ENCODE data around the gene ETNK1.
"Not testable (repeated sequence)": the region's sequence is repeated elsewhere in the genome, so short reads cannot be mapped to it uniquely, and the experiment has no call there.

ETNK1 gene, protein sequence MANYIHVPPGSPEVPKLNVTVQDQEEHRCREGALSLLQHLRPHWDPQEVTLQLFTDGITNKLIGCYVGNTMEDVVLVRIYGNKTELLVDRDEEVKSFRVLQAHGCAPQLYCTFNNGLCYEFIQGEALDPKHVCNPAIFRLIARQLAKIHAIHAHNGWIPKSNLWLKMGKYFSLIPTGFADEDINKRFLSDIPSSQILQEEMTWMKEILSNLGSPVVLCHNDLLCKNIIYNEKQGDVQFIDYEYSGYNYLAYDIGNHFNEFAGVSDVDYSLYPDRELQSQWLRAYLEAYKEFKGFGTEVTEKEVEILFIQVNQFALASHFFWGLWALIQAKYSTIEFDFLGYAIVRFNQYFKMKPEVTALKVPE

DNA sequence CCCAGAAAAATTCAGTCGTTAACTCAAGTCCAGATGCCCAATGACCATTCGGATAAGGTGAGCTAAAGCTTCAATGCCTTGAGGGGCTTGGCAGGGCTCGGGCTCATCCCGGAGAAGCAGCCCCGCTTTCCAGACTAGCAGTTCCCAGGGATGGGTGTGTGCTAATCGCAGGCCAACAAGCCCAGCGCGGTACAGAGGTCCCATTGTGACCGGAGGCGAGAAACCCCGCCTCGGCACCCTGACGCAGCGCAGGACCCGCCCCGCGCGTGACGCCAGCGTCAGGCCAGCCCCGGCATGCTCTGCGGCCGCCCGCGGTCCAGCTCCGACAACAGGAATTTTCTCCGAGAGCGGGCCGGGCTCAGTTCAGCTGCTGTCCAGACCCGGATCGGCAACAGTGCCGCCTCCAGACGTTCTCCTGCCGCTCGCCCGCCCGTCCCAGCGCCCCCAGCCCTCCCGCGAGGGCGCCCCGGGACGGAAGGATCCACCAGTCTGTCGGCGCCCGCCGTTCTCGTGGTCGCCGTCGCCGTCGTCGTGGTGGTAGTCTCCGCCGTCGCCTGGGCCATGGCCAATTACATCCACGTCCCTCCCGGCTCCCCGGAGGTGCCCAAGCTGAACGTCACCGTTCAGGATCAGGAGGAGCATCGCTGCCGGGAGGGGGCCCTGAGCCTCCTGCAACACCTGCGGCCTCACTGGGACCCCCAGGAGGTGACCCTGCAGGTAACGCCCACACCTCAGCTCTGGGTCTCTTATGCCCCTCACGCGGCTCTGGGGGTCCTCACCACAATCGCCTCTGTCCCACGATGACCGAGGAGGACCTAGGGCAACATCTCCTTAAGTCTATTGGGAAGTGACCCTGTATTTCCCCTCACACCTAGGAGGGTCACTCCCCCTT lies at the start of gene ETNK1:
ETNK1 (plus strand) TSS at position 302 of the 892 bp plus-strand sequence; CDS start at position 562, 260 bp downstream.
- peak; percentile 94 for DNase-seq

DNA sequence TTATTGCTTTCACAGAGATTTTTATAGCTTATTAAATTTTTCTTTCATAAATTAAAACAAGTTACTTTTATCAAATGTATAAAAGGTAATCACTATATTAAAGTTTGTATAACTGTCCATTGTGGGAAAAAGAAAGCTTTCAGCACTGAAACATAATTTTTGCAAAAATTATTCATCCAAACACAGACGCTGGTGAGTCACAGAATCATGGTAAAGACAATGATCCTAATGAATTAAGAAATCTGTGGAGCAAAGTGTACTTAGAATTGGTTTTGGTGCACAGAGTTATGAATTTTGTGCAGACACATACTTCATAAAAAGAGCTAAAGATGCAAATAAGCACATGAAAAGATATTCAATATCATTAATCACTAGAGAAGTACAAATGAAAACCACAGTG lies 48.9 kb upstream of the ETNK1 start:
- DNase-seq, result no peak

DNA sequence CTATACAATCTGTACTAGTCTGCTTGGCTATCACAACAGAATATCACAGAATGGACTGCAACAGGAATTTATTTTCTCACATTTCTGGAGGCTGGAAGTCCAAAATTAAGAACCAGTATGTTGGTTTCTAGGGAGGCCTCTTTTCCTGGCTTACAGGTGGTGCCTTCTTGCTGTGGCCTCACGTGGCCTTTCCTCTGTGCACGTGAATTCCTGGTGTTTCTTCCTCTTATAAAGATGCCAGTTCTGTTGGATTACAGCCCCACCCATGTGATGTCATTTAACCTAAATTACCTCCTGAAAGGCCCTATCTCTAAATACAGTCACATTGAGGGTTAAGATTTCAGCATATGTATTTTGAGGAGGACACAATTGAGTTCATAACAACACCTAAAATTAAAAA lies 48.5 kb upstream of the ETNK1 start:
- DNase-seq, result no peak

DNA sequence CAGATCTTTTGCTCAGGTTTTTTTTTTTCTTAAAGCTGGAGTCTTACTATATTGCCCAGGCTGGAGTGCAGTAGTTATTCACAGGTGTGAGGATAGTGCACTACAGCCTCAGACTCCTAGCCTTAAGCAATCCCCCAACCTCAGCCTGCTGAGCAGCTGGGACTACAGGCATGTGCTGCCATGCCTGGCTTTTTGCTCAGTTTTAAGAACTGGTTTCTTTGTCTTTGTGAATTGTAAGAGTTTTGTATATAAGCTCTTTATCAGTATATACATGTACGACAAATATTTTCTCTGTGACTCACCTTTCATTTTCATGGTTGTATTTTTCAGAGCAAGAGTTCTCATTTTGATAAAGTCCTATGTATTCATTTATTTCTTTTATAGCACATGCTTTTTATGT lies 47.3 kb upstream of the ETNK1 start:
- DNase-seq, result no peak

DNA sequence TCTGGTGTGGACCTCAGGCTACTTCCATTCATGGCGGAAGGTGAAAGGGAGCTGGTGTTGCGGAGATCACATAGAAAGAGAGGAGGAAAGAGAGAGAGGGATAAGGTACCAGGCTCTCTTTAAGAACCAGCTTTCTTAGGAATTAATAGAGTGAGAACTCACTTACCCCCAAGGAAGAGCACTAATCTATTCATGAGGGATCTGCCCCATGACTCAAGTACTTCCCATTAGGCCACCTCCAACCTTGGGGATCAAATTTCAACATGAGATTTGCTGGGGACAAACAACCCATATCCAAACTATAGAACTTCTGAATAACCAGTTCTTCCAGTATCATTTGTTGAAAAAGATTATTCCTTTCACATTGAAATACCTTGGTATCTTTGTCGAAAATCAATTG lies 46.6 kb upstream of the ETNK1 start:
- no peak for DNase-seq

DNA sequence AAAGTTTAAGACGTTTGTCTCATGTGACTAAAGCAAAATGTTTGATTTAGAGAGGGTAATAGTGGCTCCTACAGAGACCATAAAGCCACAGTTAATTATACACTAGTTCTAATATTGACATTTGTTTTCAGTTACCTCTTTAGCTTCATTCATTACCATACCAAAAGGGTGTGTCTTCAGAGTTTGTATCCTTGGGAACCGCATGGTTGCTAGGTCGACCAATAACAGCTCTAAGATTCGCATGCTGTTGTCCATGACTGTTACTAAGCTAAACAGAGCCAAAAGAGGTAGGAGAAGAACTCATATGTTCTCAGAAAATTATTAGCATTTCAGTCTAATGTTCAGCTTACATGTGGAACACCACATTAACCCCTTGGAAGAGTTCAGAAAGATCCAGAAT lies 36.2 kb upstream of the ETNK1 start:
- no peak for DNase-seq

DNA sequence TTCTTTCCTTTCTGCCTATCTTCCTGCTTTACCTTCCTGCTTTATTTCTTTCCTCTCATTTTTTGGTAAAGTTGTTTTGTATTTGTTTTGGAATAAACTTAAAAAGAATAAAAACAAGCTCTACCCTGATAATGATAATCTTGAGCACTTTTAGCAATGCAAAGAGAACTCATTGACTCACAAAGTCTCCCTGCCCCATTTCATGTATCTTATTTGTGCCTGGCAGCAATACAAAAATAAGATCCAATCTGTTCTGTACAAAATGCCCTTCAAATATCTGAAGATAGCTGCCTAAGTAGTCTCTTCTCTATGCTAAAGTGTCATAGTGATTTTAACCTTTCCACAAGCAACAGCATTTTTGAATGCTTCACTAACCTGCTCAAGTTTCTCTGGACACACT lies 31.1 kb upstream of the ETNK1 start:
- no peak for DNase-seq

DNA sequence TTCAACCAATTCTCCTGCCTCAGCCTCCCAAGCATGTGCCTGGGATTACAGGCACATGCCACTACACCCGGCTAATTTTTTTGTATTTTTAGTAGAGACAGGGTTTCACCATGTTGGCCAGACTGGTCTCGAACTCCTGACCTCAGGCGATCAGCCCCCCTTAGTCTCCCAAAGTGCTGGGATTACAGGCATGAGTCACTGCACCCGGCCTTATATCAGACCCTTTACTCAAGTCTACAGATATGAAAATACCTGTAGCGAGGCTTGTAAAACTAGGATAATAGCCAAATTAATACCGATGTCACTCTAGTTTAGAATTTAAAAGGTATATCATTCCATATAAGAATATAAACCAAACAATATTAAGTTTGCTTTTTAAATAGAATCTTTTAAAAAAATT lies 27.4 kb upstream of the ETNK1 start:
- not testable (repeated sequence) for DNase-seq

DNA sequence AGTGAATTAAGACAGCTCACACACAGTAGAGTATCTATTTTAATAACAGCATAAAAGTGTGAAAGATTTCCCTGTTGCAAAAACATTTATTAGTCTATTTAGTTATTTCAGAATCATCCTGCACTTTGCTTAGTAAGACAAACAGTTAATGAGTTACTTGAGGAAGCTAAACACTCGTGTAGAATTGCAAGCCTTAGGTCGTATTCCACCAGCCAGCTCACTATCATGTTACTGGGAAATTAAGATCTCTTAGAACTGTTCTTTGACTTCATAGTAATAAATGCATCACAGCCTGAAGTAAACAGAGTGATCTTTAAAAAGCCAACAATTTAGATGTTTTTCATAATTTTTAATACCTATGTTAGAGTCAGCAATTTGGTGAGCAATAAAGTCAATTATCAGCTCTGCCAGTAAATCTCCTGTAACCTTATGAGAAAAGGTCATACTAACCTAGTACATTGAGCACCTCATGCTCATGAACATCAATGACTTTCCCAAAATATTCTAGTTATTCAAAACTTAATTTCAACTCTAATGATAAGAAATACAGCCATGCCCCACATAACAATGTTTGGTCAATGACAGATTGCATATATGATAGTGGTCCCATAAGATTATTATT lies 26.7 kb upstream of the ETNK1 start:
- no peak for DNase-seq

DNA sequence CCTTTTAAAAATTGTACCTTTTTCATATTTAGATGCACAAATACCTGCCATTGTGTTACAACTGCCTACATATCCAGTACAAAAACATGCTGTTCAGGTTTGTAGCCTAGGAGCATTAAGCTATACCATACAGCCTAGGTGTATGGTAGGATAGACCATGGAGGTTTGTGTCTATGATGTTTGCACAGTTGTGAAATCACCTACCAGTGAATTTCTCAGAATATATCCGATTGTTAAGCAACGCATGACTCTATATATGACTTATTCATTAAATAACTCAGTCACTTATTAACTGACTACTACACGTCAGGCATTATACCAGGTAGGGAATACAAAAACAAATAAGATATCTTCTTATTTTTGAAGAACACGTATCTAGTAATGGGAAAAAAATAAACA lies 26.2 kb upstream of the ETNK1 start:
- DNase-seq, result no peak

DNA sequence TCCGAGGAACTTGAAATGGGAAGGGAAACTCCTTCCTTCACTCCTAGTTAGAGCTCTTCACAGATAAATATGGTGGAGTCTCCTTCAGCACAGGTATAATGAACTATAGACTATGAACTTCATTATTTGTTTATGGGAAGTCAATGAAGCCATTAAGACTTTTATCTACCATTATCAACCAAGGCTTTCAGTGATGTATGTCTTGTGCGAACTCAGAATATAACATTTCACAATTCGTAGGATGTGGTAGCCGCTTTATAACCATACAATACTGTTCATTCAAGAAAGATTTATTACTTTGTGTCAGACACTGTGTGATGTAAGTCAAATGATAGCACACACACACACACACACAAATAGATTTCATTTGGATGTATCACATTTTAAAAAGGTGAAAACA lies 24.8 kb upstream of the ETNK1 start:
- no peak for DNase-seq

DNA sequence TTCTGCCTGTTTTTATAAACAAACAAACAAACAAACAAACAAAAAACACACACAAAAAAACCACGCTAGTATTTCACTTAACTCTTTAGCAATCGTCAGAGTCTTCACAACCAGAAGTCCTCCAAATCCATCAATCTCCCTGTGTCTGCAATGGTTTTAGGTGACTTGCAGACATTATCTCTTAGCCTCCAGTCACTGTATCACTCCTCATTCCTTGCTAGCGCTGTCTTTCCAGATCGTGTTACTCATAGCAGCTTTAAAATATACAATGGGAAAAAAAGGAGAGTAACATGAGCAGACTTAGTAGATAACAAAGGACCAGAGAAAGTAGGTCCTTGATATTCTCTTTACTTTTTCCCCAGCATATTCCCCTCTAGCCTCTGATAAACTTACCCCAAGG lies 15.5 kb upstream of the ETNK1 start:
- no peak for DNase-seq

DNA sequence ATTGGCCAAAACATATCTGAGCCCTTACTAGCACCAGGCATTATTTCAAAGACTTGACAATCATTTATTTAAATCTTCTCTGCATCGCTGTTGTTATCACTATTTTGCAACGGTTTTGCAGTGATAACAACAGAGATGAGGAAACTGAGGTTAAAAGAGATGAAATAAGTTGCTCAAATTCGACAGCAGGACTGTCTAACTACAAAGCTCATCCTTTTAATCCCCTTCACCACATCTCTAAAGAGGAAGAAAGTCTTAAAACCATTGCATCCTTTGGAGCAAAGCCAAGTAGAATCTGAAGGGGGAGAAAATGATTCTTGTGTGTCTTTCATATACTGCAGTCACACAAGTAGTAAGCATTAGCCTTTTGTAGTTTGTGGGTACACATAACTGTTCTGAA lies 14.8 kb upstream of the ETNK1 start:
- DNase-seq, result peak; percentile 8

DNA sequence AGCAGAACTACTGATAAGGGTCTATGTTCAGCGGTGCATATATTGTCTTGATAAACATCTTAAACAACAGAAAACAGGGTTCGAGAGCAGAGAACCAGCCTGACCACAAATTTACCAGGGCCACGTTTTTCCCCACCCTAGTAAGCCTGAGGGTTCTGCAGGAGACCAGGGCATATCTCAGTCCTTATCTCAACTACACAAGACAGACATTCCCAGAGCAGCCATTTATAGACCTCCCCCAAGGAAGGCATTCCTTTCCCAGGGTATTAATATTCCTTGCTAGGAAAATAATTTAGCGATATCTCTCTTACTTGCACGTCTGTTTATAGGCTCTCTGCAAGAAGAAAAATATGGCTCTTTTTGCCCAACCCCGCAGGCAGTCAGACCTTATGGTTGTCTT lies 12.1 kb upstream of the ETNK1 start:
- peak; percentile 35 for DNase-seq

DNA sequence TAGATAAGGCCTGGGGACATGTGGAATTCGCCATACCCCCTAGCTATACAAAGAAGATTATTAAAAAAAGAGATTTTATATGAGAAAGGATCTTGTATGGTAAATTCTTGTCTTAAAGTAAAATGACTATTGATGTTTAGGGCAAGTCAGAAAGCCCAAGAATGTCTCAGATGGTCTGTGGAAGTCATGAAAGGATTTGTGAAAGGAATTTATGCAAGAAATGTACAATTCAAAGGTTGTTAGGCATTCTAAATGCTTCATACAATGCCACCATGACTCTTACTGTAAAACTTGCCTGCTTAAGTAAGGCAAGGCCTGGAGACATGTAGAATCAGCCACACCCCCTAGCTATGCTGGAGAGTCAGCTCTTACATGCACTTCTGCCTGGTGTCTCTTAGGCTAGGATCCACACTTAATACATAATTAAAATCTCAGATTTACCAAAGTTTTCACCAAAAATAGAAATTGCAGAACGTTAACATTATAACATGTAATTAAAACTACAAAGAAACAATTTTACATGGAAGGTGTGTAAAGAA lies 8.9 kb upstream of the ETNK1 start:
- no peak for DNase-seq

DNA sequence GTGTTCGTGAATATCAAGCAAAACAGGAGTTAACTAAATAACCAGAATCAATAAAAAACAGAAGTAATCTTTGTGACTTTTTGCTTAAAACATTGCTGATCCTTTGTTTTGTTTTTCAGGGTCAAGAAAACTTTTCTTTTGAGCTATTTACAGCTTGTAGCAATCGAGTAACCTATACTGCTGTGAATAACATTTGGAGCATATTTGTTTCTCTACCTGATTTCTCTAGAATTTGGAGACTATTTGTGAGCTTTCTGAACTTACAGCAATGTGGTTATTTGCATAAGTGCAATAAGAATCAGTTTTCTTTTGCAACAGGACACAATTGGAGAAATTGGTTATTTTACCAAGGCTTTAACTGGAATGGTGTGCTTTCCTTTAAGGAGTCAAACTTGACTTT lies 7.3 kb upstream of the ETNK1 start:
- DNase-seq, result peak; percentile 28

DNA sequence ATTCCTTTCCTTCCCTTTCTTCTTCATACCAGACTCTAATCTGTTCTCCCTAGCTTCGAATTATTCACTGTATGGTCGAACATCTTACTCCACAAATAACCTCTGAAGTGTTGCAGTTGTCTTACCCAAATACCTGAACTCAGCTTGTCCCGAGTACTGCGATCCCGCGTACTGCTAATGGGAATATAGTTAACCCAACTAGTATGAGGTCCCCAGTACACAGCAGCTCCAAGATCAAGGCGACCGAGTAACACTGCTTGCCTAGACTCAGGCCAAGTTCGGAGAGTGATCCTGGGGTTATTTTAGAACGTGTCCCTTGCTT lies 462 bp upstream of the ETNK1 start:
- DNase-seq, result no peak

DNA sequence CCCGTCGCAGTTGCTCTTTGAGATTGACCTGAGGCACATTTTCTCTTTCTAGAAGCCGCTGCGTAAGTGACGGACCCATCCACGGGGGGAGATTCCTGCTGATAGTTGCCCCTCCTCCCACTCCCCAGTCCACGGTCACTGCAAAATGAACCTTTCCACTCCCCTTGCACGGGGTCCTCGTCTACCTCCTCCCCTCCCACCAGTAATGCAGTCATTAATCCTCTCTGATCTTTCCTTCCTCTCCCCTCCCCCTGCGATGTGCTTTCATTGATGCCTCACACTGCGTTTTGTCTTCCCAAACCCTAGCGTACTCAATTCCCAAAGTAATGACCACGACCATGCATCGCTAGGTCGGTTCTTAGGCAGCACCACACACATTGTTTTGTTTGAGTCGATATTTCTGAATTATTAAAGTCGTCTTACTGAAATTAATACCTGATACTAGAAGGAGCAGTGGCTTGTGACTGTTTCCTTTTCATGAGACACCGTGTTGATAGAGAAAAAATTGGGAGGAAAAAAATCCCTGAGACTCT lies 857 bp downstream of the ETNK1 start:
- DNase-seq, result peak; percentile 78

DNA sequence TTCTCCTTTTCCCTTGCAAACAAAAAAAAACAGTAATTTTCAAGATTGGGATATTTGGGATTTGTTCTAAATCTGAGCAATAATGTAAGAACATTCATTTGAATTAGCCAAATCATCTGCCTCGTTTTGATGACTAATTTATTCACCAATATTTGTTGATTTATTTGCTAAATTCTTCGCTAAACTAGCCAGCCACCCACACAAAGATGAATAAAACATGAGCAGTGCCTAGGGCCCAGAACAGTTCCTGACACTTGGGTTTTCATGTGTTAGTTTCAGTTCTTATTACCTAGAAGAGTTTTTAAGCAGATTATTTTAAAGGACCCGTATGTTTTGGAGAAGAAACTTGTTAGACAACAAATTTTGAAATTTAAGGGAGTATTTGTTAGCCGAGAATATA lies 1.4 kb downstream of the ETNK1 start:
- peak; percentile 56 for DNase-seq

DNA sequence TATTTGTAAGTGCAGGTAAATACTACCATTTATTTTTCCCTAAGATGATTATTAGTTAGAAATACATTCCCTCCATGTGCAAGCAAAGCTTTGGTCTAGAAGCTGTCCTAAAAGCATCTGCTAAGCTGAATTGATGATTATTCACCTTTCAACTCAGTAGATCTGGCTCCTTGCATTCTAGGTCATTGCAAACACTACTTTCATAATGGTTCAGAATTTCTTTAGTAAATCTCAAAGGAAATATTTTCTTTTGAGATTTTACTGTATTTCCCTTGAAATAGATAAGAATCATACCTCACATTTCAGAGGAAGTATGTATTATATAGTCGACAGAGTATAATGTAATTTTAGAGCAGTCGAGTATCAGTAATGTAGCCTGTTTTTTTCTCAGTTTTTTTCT lies 2.4 kb downstream of the ETNK1 start:
- DNase-seq, result peak; percentile 54

DNA sequence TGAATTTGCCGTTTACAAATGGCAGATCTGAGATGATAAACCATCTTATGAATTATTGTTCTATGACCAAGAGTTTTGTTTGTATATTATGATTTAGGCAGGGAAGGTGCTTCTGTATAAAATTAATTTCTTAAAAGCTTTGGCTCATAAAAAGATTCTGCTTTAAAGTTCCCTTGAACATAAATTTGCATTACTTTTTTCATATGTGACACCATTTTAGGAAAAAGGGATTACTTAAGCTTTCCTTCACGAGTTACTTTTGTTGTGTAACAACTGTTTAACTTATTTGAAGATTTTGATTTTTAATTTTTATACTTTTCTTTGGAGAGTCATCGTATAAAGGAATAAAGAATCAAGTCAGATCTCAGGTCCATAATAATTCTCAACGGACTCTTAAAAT lies 3.3 kb downstream of the ETNK1 start:
- no peak for DNase-seq

DNA sequence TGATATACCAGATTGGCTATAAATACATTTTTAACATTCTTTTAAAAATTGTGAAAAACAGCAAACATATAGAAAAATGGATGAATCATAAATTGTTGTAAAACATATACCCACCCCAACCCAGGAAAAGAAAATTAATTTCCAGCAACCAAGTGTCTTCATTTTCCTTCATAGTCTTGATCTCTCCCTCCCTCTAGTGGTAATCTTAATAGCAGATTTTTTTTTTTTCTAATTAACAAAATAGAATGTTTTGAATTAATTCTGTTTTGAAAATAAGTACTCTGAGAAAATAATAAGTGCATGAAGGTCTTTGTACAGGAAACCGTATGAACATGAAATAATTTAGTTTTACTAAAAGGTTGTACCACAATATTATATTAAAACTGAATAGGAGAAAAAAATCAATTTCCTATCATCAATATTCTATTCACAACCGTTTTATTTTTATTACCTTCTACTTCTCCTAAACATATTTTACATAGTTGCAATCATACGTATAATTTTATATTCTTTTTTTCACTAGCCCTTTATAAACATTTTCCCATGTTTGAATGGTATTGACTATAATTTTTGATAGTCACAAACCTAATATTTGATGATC lies 7.0 kb downstream of the ETNK1 start:
- peak; percentile 58 for DNase-seq

DNA sequence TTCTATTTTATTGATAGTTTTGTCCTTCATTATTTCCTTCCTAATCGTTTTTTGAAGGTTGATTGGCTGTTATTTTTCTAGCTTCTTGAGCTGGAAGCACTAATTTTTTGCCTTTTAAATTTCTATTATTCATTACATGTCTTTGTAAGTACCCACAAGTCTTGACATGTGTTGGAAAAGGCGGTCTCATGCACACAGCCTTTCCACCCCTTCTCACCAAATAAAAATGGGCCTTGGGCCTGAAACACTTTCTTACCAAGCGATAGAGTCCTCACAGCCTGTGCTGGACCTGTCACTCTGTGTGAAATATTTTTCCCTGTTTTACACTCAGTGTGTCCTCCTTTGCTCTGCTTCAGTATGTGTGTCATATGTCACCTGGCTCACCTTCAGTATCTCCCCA lies 9.9 kb downstream of the ETNK1 start:
- DNase-seq, result no peak
